ENCODE measurements around the gene COL15A1.
A peak's percentile ranks its signal among the peaks of the same experiment; 100 is the strongest.

The COL15A1 gene

DNA sequence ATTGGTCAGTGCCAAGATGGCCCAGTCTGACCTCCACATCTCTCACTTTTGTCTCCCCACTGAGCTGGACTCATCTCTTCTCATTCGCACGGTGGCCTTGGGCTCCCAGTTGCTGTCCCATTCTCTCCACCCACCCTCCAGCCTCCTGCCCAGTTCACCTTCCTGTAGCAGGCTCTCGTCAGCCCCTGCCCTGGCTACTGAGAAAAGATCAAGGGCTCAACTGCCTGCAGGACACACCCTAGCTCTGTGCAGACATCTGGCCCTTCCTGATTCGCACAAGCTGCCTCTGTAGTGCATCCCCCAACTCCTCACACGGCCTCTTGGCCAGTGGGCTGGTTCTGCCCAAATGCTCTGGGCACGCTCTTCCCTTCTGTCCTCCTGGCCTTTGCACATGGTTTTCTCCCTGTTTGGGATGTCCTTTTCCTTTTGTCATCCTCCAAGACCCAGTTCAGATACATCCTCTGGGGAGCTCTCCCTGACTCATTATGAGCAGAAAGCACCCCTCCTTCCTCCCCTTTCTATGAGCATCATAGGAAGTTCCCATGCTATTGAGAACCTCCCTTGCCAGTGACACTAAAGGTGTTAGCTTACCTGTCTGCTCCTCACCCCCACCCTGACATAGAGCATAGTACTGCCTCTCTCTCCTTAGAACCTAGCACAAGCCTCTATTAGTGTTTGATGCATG, 82.7 kb downstream of the COL15A1 start:
- H3K79me2 ChIP-seq (ENCODE audit: insufficient read depth, low read length): no peaks in the 10 kb centered on the region
- H2AFZ ChIP-seq (ENCODE audit: low read length): no peak overlapping the region
- no peak for TF ChIP-seq EZH2phosphoT487 (IDR thresholded peaks at IDR 0.05; ENCODE audit: borderline replicate concordance)
- TF ChIP-seq, protein P1, sequence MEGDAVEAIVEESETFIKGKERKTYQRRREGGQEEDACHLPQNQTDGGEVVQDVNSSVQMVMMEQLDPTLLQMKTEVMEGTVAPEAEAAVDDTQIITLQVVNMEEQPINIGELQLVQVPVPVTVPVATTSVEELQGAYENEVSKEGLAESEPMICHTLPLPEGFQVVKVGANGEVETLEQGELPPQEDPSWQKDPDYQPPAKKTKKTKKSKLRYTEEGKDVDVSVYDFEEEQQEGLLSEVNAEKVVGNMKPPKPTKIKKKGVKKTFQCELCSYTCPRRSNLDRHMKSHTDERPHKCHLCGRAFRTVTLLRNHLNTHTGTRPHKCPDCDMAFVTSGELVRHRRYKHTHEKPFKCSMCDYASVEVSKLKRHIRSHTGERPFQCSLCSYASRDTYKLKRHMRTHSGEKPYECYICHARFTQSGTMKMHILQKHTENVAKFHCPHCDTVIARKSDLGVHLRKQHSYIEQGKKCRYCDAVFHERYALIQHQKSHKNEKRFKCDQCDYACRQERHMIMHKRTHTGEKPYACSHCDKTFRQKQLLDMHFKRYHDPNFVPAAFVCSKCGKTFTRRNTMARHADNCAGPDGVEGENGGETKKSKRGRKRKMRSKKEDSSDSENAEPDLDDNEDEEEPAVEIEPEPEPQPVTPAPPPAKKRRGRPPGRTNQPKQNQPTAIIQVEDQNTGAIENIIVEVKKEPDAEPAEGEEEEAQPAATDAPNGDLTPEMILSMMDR (conservative IDR thresholded peaks at IDR 0.05; ENCODE audit: low read length): 0 out of 2 replicates have a peak, but pooled peaks have one; percentile 7
- H3K9me3 ChIP-seq (ENCODE audit: insufficient read depth, low read depth, low read length): no peaks in the 10 kb centered on the region
- H3K36me3 ChIP-seq (ENCODE audit: insufficient read depth, low read length): no peaks in the 10 kb centered on the region
- H3K9ac ChIP-seq (ENCODE audit: low read depth, low read length, poor library complexity, severe bottlenecking): no peak overlapping the region
- H3K4me1 ChIP-seq (ENCODE audit: insufficient read depth, low read length, poor library complexity, severe bottlenecking): peaks cover 9% of the 10 kb centered on the region
- no peak overlapping the region for H3K4me2 ChIP-seq (ENCODE audit: low read depth, low read length, poor library complexity, severe bottlenecking)
- H3K4me3 ChIP-seq (ENCODE audit: low read length, poor library complexity, severe bottlenecking): no peak overlapping the region
- no peaks in the 10 kb centered on the region for H4K20me1 ChIP-seq (ENCODE audit: insufficient read depth, low read length, poor library complexity, severe bottlenecking)
- H3F3A ChIP-seq (ENCODE audit: low read depth): no peaks in the 10 kb centered on the region
- no peaks in the 10 kb centered on the region for H3K9me2 ChIP-seq (replicated peaks; ENCODE audit: low read depth, low read length)
- no peaks in the 10 kb centered on the region for H3K27me3 ChIP-seq (ENCODE audit: insufficient read depth, low read length, poor library complexity, severe bottlenecking)

DNA sequence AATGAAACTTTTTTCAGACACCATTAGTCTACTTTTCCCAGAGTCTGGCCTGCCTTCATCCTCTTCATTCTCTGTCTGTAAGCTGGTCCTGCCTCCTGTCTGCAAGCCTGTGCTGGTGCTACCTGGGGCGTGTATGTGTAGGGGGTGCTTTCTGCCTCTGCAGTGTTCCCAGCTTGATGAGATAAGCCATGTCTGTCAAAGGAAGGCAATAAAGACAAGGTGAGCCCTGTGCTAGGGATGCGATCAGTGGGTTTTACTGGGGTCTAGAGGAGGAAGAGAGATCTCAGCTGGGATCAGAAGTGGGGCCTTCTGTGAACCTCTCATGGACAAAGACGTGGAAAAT, 83.2 kb downstream of the COL15A1 start:
- H3K9ac ChIP-seq (ENCODE audit: low read depth, low read length, poor library complexity, severe bottlenecking): no peak overlapping the region
- H3K36me3 ChIP-seq (ENCODE audit: insufficient read depth, low read length): no peaks in the 10 kb centered on the region
- H3K4me1 ChIP-seq (ENCODE audit: insufficient read depth, low read length, poor library complexity, severe bottlenecking): peaks cover 9% of the 10 kb centered on the region
- no peaks in the 10 kb centered on the region for H3K9me2 ChIP-seq (replicated peaks; ENCODE audit: low read depth, low read length)
- H3K27me3 ChIP-seq (ENCODE audit: insufficient read depth, low read length, poor library complexity, severe bottlenecking): no peaks in the 10 kb centered on the region
- TF ChIP-seq, protein P1 (conservative IDR thresholded peaks at IDR 0.05; ENCODE audit: low read length): no peak
- TF ChIP-seq EZH2phosphoT487 (IDR thresholded peaks at IDR 0.05; ENCODE audit: borderline replicate concordance): no peak
- H3K4me3 ChIP-seq (ENCODE audit: low read length, poor library complexity, severe bottlenecking): no peak overlapping the region
- H3F3A ChIP-seq (ENCODE audit: low read depth): no peaks in the 10 kb centered on the region
- H3K79me2 ChIP-seq (ENCODE audit: insufficient read depth, low read length): no peaks in the 10 kb centered on the region
- no peak overlapping the region for H2AFZ ChIP-seq (ENCODE audit: low read length)
- no peak overlapping the region for H3K4me2 ChIP-seq (ENCODE audit: low read depth, low read length, poor library complexity, severe bottlenecking)
- no peaks in the 10 kb centered on the region for H3K9me3 ChIP-seq (ENCODE audit: insufficient read depth, low read depth, low read length)
- no peaks in the 10 kb centered on the region for H4K20me1 ChIP-seq (ENCODE audit: insufficient read depth, low read length, poor library complexity, severe bottlenecking)

DNA sequence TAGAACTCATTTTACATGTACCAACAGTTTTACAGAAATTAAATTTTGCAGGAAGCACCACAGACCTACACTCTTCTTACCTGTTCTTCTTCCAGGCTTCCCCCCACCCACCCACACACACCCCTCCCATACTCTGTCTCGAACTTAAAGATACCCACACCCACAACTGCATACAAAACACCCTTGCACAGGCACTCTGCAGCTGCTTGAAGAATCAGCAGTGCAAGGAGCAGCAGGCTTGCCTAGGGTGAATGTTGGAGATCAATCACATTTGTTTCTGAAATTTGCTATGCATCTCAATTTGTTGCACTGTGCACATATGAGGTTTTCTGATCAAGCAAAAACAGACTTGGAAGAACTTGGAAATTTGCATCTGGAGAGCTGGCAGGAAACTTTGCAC, 83.7 kb downstream of the COL15A1 start:
- Histone ChIP-seq H3K4me1 (ENCODE audit: insufficient read depth, low read length, poor library complexity, severe bottlenecking) (peaks cover 9% of the 10 kb centered on the region), H2AFZ (ENCODE audit: low read length) (no peak overlapping the region), H3K4me3 (ENCODE audit: low read length, poor library complexity, severe bottlenecking) (no peak overlapping the region), H3K9me2 (replicated peaks; ENCODE audit: low read depth, low read length) (no peaks in the 10 kb centered on the region), H3K9ac (ENCODE audit: low read depth, low read length, poor library complexity, severe bottlenecking) (no peak overlapping the region), H3F3A (ENCODE audit: low read depth) (no peaks in the 10 kb centered on the region), H3K9me3 (ENCODE audit: insufficient read depth, low read depth, low read length) (no peaks in the 10 kb centered on the region), H3K36me3 (ENCODE audit: insufficient read depth, low read length) (no peaks in the 10 kb centered on the region), H3K4me2 (ENCODE audit: low read depth, low read length, poor library complexity, severe bottlenecking) (no peak overlapping the region), H3K79me2 (ENCODE audit: insufficient read depth, low read length) (no peaks in the 10 kb centered on the region), H4K20me1 (ENCODE audit: insufficient read depth, low read length, poor library complexity, severe bottlenecking) (no peaks in the 10 kb centered on the region), H3K27me3 (ENCODE audit: insufficient read depth, low read length, poor library complexity, severe bottlenecking) (no peaks in the 10 kb centered on the region)
- TF ChIP-seq, protein P1 (conservative IDR thresholded peaks at IDR 0.05; ENCODE audit: low read length): no peak
- no peak for TF ChIP-seq EZH2phosphoT487 (IDR thresholded peaks at IDR 0.05; ENCODE audit: borderline replicate concordance)
